Common myeloid progenitor, CD34-positive (primary cell): ENCODE measurements around the gene PKMYT1.

Source experiments
- CTCF ChIA-PET: fragments of 350-600 bp; sonication (Branson Sonifier 250); formaldehyde crosslinking; loops from one replicate; lab custom pipeline; 2021; ENCODE audit warnings: antibody characterized with exemption; lab: Charles Lee
- POLR2A ChIA-PET: fragments of 350-600 bp; sonication (Branson Sonifier 250); formaldehyde crosslinking; loops from one replicate; lab custom pipeline; 2021; ENCODE audit warnings: antibody characterized with exemption; lab: Charles Lee
- DNase-seq, 3 donors: peaks; one replicate each; pipeline versions ENCODE4 v3.0.0 to v3.0.0-alpha.2; 2013
- H3K27ac ChIP-seq, 2 experiments: 1 replicate in 1 of 2; 2 replicates in 1 of 2; pipeline ENCODE4 v1.7.0; 2013; ENCODE audit warnings: inconsistent platforms in 2 of 2, low read length in 2 of 2, mild to moderate bottlenecking in 2 of 2, low read depth in 1 of 2, moderate library complexity in 1 of 2; ENCODE audit not compliant: severe bottlenecking in 2 of 2, insufficient read depth in 1 of 2, poor library complexity in 1 of 2
- H3K27me3 ChIP-seq, 5 experiments: replicated peaks in 2 of 5; 1 replicate in 3 of 5; 2 replicates in 2 of 5; pipeline versions ENCODE4 v1.6.1 to v1.7.0; 2013; ENCODE audit warnings: low read length in 4 of 5, mild to moderate bottlenecking in 2 of 5, moderate library complexity in 2 of 5, inconsistent platforms in 1 of 5; ENCODE audit not compliant: insufficient read depth in 5 of 5, control insufficient read depth in 4 of 5
- H3K36me3 ChIP-seq, 4 experiments: 1 replicate in 2 of 4; 2 replicates in 2 of 4; pipeline versions ENCODE4 v1.6.1 to v1.7.0; 2013; ENCODE audit warnings: low read length in 3 of 4, control low read depth in 1 of 4, mild to moderate bottlenecking in 1 of 4; ENCODE audit not compliant: control insufficient read depth in 4 of 4, insufficient read depth in 4 of 4
- H3K4me1 ChIP-seq, 4 experiments: 1 replicate in 3 of 4; 2 replicates in 1 of 4; pipeline versions ENCODE4 v1.6.1 to v1.7.1; 2013; ENCODE audit warnings: low read length in 3 of 4, mild to moderate bottlenecking in 3 of 4, control low read depth in 1 of 4, inconsistent platforms in 1 of 4, moderate library complexity in 1 of 4; ENCODE audit not compliant: control insufficient read depth in 4 of 4, insufficient read depth in 4 of 4; ENCODE audit errors: control extremely low read depth in 1 of 4
- H3K4me3 ChIP-seq, 7 experiments: 1 replicate in 4 of 7; 2 replicates in 3 of 7; pipeline versions ENCODE4 v1.5.1 to v1.7.0; 2013; ENCODE audit warnings: mild to moderate bottlenecking in 7 of 7, low read length in 6 of 7, moderate library complexity in 6 of 7, inconsistent platforms in 2 of 7, low read depth in 2 of 7, control low read depth in 1 of 7; ENCODE audit not compliant: insufficient read depth in 4 of 7, control insufficient read depth in 1 of 7; ENCODE audit errors: extremely low read depth in 1 of 7
- H3K9me3 ChIP-seq, 5 experiments: 1 replicate in 4 of 5; 2 replicates in 1 of 5; pipeline versions ENCODE4 v1.6.1 to v1.7.1; 2013; ENCODE audit warnings: low read length in 4 of 5, mild to moderate bottlenecking in 2 of 5, inconsistent platforms in 1 of 5, low read depth in 1 of 5, moderate library complexity in 1 of 5; ENCODE audit not compliant: control insufficient read depth in 4 of 5, insufficient read depth in 2 of 5; ENCODE audit errors: control extremely low read depth in 1 of 5
- WGBS: methylation state at CpG from one replicate; pipeline ENCODE4 v1.1.5; 2013; ENCODE audit not compliant: insufficient coverage; 5-methylcytosine and 5-hydroxymethylcytosine counted together

PKMYT1 gene

DNA sequence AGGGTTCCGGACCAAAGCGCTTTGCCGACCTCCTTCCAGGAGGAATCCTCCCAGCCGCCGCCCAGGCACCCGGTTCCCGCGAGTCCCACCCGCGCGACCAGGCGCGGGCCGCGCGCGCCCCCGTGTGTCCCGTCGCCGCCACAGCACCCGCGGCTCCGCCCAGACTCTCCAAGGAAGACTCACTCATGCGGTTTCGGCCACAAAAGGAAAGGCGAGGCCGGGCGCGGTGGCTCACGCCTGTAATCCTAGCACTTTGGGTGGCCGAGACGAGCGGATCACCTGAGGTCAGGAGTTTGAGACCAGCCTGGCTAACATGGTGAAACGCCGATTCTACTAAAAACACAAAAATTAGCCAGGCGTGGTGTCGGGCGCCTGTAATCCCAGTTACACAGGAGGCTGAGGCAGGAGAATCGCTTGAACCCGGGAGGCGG, 3.5 kb upstream of the PKMYT1 start:
- CTCF ChIA-PET = interaction anchor here (0.8 to 1.6 kb wide), 8 partner anchors 9 to 44 kb away, joined by 3 to 5 read pairs (median 4); partner anchors contain the start of gene PAQR4
- DNase-seq = peak in 2 of 3 donors; percentile 60 to 65
- no peaks in the 10 kb centered on the region for H3K36me3 ChIP-seq
- no peak overlapping the region for H3K27ac ChIP-seq
- POLR2A ChIA-PET = no interaction called here
- H3K27me3 ChIP-seq = no peaks in the 10 kb centered on the region
- peak overlapping the region in 3 of 7 experiments; percentile 42 to 58 (median 43) for H3K4me3 ChIP-seq
- peaks cover 0 to 32% (median 22%) of the 10 kb centered on the region in 4 experiments for H3K4me1 ChIP-seq
- H3K9me3 ChIP-seq = no peaks in the 10 kb centered on the region
- WGBS = 5% methylated on average over 39 of the region's 42 CpGs

GRCh38 chr16:2982402-2982801, 2.2 kb upstream of the PKMYT1 start:
- CTCF ChIA-PET = interaction anchor here (1.1 to 2.7 kb wide), 8 partner anchors 13 to 62 kb away, joined by 3 to 10 read pairs (median 4); partner anchors contain the start of gene PAQR4
- Histone ChIP-seq H3K27ac (no peak overlapping the region), H3K9me3 (no peaks in the 10 kb centered on the region), H3K36me3 (peaks cover 0 to 9% (median 0%) of the 10 kb centered on the region in 4 experiments), H3K27me3 (no peaks in the 10 kb centered on the region), H3K4me3 (no peak overlapping the region), H3K4me1 (peaks cover 0 to 37% (median 22%) of the 10 kb centered on the region in 4 experiments)
- POLR2A ChIA-PET = no interaction called here
- 89% methylated on average over 5 of the region's 5 CpGs for WGBS
- no peak for DNase-seq

GRCh38 chr16:2981899-2982250, 1.6 kb upstream of the PKMYT1 start:
- Histone ChIP-seq H3K27me3 (no peaks in the 10 kb centered on the region), H3K27ac (peak overlapping the region in 1 of 2 experiments; percentile 89)
- POLR2A ChIA-PET = no interaction called here

DNA sequence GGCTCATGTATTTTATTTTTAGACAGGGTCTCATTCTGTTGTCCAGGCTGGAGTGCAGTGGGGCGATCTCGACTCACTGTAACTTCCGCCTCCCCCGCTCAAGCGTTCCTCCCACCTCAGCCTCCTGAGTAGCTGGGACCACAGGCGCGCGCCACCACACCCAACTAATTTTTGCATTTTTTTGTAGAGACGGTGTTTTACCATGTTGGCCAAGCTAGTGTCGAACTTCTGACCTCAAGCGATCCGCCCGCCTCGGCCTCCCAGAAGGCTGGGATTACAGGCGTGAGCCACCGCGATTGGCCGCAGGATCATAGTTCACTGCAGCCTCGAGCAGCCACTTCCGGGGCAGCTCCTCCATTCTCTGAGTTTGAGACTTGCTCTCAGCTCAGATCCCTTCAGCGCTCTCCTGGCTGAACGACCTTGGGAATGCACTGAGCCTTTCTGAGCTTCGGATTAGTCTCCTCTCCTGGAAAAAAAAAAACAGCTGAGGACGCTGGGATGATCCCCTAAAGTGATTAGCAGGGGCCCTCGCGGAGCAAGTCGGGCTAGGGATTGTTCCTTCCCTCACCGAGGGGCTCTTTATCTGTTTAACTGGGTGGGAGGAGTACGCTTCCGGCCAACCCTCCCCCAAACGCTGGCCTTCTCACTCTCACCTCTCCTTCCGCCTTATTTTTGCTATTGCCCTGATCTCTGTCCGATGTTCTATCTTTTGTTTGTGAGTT, 1.1 kb upstream of the PKMYT1 start:
- WGBS = 85% methylated on average over 30 of the region's 33 CpGs
- CTCF ChIA-PET = interaction anchor here (0.9 to 2.7 kb wide), 5 partner anchors 10 to 15 kb away, joined by 3 to 10 read pairs (median 4); no protein-coding TSS in a partner anchor
- H3K36me3 ChIP-seq = peaks cover 0 to 20% (median 1%) of the 10 kb centered on the region in 4 experiments
- no peaks in the 10 kb centered on the region for H3K9me3 ChIP-seq
- peak overlapping the region in 1 of 2 experiments; percentile 89 for H3K27ac ChIP-seq
- no peaks in the 10 kb centered on the region for H3K27me3 ChIP-seq
- no peak for DNase-seq
- H3K4me1 ChIP-seq = peaks cover 0 to 37% (median 22%) of the 10 kb centered on the region in 4 experiments
- H3K4me3 ChIP-seq = peak overlapping the region in 4 of 7 experiments; percentile 82 to 95 (median 88)
- POLR2A ChIA-PET = no interaction called here

More at GRCh38 chr16:2981899-2982250, 1.6 kb upstream of the PKMYT1 start:
- H3K4me3 ChIP-seq = no peak overlapping the region
- peaks cover 0 to 15% (median 0%) of the 10 kb centered on the region in 4 experiments for H3K36me3 ChIP-seq
- 100% methylated on average over 2 of the region's 4 CpGs for WGBS
- H3K9me3 ChIP-seq = no peaks in the 10 kb centered on the region
- CTCF ChIA-PET = interaction anchor here (1.1 to 2.7 kb wide), 3 partner anchors 12 to 16 kb away, joined by 3 to 10 read pairs (median 4); no protein-coding TSS in a partner anchor
- no peak for DNase-seq
- H3K4me1 ChIP-seq = peaks cover 0 to 37% (median 22%) of the 10 kb centered on the region in 4 experiments

DNA sequence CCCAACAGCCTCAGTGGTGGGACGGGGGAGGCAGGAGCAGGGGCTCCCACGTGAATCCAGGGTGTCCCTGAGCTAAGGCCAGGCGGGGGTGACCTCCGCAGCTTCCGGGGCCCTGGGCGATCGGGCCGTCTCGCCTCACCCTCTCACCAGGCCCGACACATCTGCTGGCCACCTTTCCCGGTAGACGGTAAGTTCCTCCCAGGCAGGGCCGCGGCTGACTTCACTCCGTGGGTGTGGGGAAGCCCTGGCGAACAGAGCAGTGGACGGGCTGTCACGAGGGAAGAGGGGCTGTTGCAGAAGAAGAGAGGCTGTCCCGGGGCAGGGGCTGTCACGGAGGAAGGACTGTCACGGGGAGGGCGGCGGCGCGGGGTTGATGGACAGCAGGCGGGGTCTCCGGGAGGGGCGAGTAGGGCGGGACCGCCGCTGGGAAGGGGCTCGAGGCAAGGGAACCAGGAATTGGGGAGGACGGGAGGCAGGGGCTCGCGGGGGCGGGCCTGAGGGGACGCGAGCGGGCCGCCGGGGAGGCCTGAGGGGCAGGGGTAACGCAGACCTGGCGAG, 498 bp downstream of the PKMYT1 start:
- Histone ChIP-seq H3K27me3 (no peaks in the 10 kb centered on the region), H3K27ac (peak overlapping the region in 1 of 2 experiments; percentile 25), H3K4me3 (peak overlapping the region; percentile 34 to 95 (median 88)), H3K9me3 (no peaks in the 10 kb centered on the region), H3K4me1 (peaks cover 0 to 37% (median 22%) of the 10 kb centered on the region in 4 experiments), H3K36me3 (peaks cover 0 to 36% (median 7%) of the 10 kb centered on the region in 4 experiments)
- DNase-seq = no peak
- ChIA-PET CTCF (interaction anchor here (1.9 to 2.7 kb wide), 2 partner anchors 8 to 12 kb away, joined by 5 to 10 read pairs; no protein-coding TSS in a partner anchor), POLR2A (interaction anchor here (1.3 kb wide), 1 partner anchor 10 kb away, joined by 4 read pairs; no protein-coding TSS in a partner anchor)
- 14% methylated on average over 38 of the region's 43 CpGs for WGBS

- peaks cover 0 to 30% (median 15%) of the 10 kb centered on the region in 4 experiments for H3K4me1 ChIP-seq
- H3K27ac ChIP-seq = no peak overlapping the region
- 96% methylated on average over 5 of the region's 6 CpGs for WGBS
- no peak overlapping the region for H3K4me3 ChIP-seq
- DNase-seq = no peak
- CTCF ChIA-PET = interaction anchor here (1.1 to 2.1 kb wide), 7 partner anchors 9 to 54 kb away, joined by 3 to 7 read pairs (median 5); a partner anchor contains a TSS
- POLR2A ChIA-PET = no interaction called here
- peaks cover 0 to 58% (median 21%) of the 10 kb centered on the region in 4 experiments for H3K36me3 ChIP-seq
- no peaks in the 10 kb centered on the region for H3K9me3 ChIP-seq
- no peaks in the 10 kb centered on the region for H3K27me3 ChIP-seq
Measured at GRCh38 chr16:2977440-2977839, 2.8 kb downstream of the PKMYT1 start.
